HepG2 (cell line): ENCODE data around the gene MYOF. TPM values are rescaled to one million over a fixed set of nuclear protein-coding genes. Genes with fewer than 3 reads are reported as not detected.

Experiments
- ATAC-seq: fragments of 200-7000 bp; cut with Tn5 transposase; 3 replicates; pipeline ENCODE4 v1.9.1; 2020; ENCODE audit warnings: mild to moderate bottlenecking, moderate library complexity
- BruUV-seq: library from RNA; stranded (reverse); fragments of 400-500 nt; replicated peaks from 2 replicates; lab custom pipeline; 2021; lab: Mats Ljungman, UMichigan
- CTCF ChIA-PET: fragments of 300-600 bp; formaldehyde crosslinking; extraction: SDS; loops from one replicate; lab custom pipeline; 2021; ENCODE audit warnings: low total read pairs, inconsistent platforms, low intra/inter-chr PET ratio; lab: Yijun Ruan, JAX
- POLR2A ChIA-PET: fragments of 350-600 bp; sonication (Branson Sonifier 250); formaldehyde crosslinking; loops from one replicate; lab custom pipeline; 2020; ENCODE audit warnings: antibody characterized with exemption, inconsistent platforms; lab: Yijun Ruan, JAX
- DNase-seq: peaks from one replicate; pipeline ENCODE4 v3.0.0-alpha.2; 2015; ENCODE audit warnings: low spot score
- FAIRE-seq: peaks from 3 replicates; lab custom pipeline; 2011; peaks lifted over from hg19 to GRCh38; lab: Jason Lieb, UNC
- H2AFZ ChIP-seq: one replicate; pipeline ENCODE4 v1.6.1; 2011; ENCODE audit warnings: low read length, inconsistent platforms
- H3K27ac ChIP-seq: fragments of 300-600 bp; 3 replicates; pipeline ENCODE4 v1.8.0; 2011; ENCODE audit warnings: mixed run types, mild to moderate bottlenecking, mixed read lengths, low read length, inconsistent platforms; ENCODE audit not compliant: insufficient read depth; ENCODE audit errors: extremely low read length
- H3K27me3 ChIP-seq, 2 experiments: fragments of 200-600 bp in 1 of 2; 2 replicates in 1 of 2; 3 replicates in 1 of 2; pipeline versions ENCODE4 v1.6.0 to v1.8.0; 2011; ENCODE audit warnings: low read length in 2 of 2, mild to moderate bottlenecking in 2 of 2, moderate library complexity in 2 of 2, inconsistent platforms in 1 of 2; ENCODE audit not compliant: insufficient read depth in 2 of 2, control insufficient read depth in 1 of 2
- H3K36me3 ChIP-seq, 2 experiments: fragments of 200-600 bp in 1 of 2; replicated peaks in 1 of 2; 2 replicates in 1 of 2; 3 replicates in 1 of 2; pipeline versions ENCODE4 v1.5.1 to v1.8.0; 2011; ENCODE audit warnings: low read length in 2 of 2, inconsistent platforms in 1 of 2; ENCODE audit not compliant: insufficient read depth in 2 of 2, control insufficient read depth in 1 of 2
- H3K4me1 ChIP-seq: 2 replicates; pipeline ENCODE4 v1.5.1; 2012; ENCODE audit warnings: low read length, inconsistent platforms; ENCODE audit not compliant: insufficient read depth
- H3K4me2 ChIP-seq: 2 replicates; pipeline ENCODE4 v1.6.0; 2011; ENCODE audit warnings: low read depth, low read length, inconsistent platforms
- H3K4me3 ChIP-seq, 3 experiments: fragments of 200-600 bp in 1 of 3; sonication (generic), shearing (Covaris generic) in 1 of 3; replicated peaks in 1 of 3; 2 replicates each; pipeline ENCODE4 v1.5.1; 2011 to 2016; ENCODE audit warnings: low read length in 3 of 3, inconsistent platforms in 2 of 3, low read depth in 2 of 3, mild to moderate bottlenecking in 2 of 3, control low read depth in 1 of 3, mixed read lengths in 1 of 3; ENCODE audit not compliant: insufficient read depth in 1 of 3
- H3K79me2 ChIP-seq: one replicate; pipeline ENCODE4 v1.6.1; 2011; ENCODE audit warnings: low read length, inconsistent platforms; ENCODE audit not compliant: insufficient read depth
- H3K9ac ChIP-seq: 2 replicates; pipeline ENCODE4 v1.6.0; 2011; ENCODE audit warnings: mild to moderate bottlenecking, low read depth, low read length, inconsistent platforms; ENCODE audit not compliant: insufficient read depth
- H3K9me3 ChIP-seq: 2 replicates; pipeline ENCODE4 v1.5.1; 2012; ENCODE audit warnings: mild to moderate bottlenecking, low read length
- H4K20me1 ChIP-seq: 2 replicates; pipeline ENCODE4 v1.6.0; 2011; ENCODE audit warnings: inconsistent platforms, mild to moderate bottlenecking, low read length, moderate library complexity; ENCODE audit not compliant: insufficient read depth
- DMAP1 ChIP-seq: IDR thresholded peaks from 2 replicates; pipeline ENCODE4 v1.6.1; 2016
- GFI1 ChIP-seq: sonication (generic); formaldehyde crosslinking; IDR thresholded peaks from 2 replicates; pipeline ENCODE4 v1.5.0; 2020; ENCODE audit warnings: missing genetic modification reagents, mild to moderate bottlenecking, borderline replicate concordance
- NFATC3 ChIP-seq: sonication (generic); formaldehyde crosslinking; IDR thresholded peaks from 2 replicates; pipeline ENCODE4 v1.5.1; 2020; ENCODE audit warnings: mild to moderate bottlenecking, missing genetic modification reagents
- NR3C1 ChIP-seq: sonication (generic); formaldehyde crosslinking; IDR thresholded peaks from 2 replicates; pipeline ENCODE4 v1.4.0; 2020; ENCODE audit warnings: missing genetic modification reagents
- SRSF1 ChIP-seq: fragments of 200-400 bp; formaldehyde crosslinking; optimal IDR thresholded peaks from 2 replicates; pipeline ENCODE3; 2017; ENCODE audit warnings: mild to moderate bottlenecking, low read depth, low read length, moderate library complexity
- TOE1 ChIP-seq: sonication (generic); formaldehyde crosslinking; IDR thresholded peaks from 2 replicates; pipeline ENCODE4 v1.4.0; 2020; ENCODE audit warnings: mild to moderate bottlenecking, missing genetic modification reagents
- ZFAT ChIP-seq: sonication (generic); formaldehyde crosslinking; conservative IDR thresholded peaks from 2 replicates; pipeline ENCODE4 v1.8.1; 2023; ENCODE audit warnings: missing genetic modification reagents, inconsistent platforms
- ZNF33A ChIP-seq: sonication (generic); formaldehyde crosslinking; IDR thresholded peaks from 2 replicates; pipeline ENCODE4 v1.5.1; 2020; ENCODE audit warnings: missing genetic modification reagents, mild to moderate bottlenecking, moderate library complexity, borderline replicate concordance
- ZNF776 ChIP-seq: sonication (generic); formaldehyde crosslinking; IDR thresholded peaks from 2 replicates; pipeline ENCODE4 v1.4.0; 2020; ENCODE audit warnings: mild to moderate bottlenecking, missing genetic modification reagents
- ZNF777 ChIP-seq: sonication (generic); formaldehyde crosslinking; IDR thresholded peaks from 2 replicates; pipeline ENCODE4 v1.4.0; 2020; ENCODE audit warnings: missing genetic modification reagents
- ZNF850 ChIP-seq: sonication (generic); formaldehyde crosslinking; conservative IDR thresholded peaks from 2 replicates; pipeline ENCODE4 v1.9.0; 2021; ENCODE audit warnings: mild to moderate bottlenecking, missing genetic modification reagents
- WGBS: methylation state at CpG from one replicate; pipeline ENCODE4 v1.1.6; 2017; ENCODE audit warnings: low lambda C conversion rate; 5-methylcytosine and 5-hydroxymethylcytosine counted together
- in situ Hi-C: cut with HindIII; loops from 2 replicates; pipeline ENCODE4 v1.10.0; 2017; ENCODE audit warnings: low pct_unique_long_range_greater_than_20kb; ENCODE audit not compliant: extremely low pct_ligation_motif_present
- intact Hi-C: fragments of 100-400 bp; cut with micrococcal nuclease; formaldehyde crosslinking; loops from one replicate; pipeline ENCODE4 v1.10.0; 2022; ENCODE audit not compliant: unreplicated experiment
- polyA plus RNA-seq, 8 experiments: library from polyadenylated mRNA; depleted of rRNA in 3 of 8; stranded (reverse) in 7 of 8; unstranded in 1 of 8; fragments of >200 nt; fragmentation: Illumina TruSeq in 4 of 8; extraction: Trizol in 4 of 8; gene quantifications; 2 replicates each; pipeline versions ENCODE4 v1.2.1 to v1.2.3, GENCODE V29; 2011 to 2016; ENCODE audit warnings: low read depth in 4 of 8, missing spikeins in 1 of 8, mixed read lengths in 1 of 8; ENCODE audit not compliant: insufficient read depth in 1 of 8
- total RNA-seq, 5 experiments: library from RNA; depleted of rRNA; stranded (reverse); fragments of >200 nt; fragmentation: Illumina TruSeq; extraction: Trizol; gene quantifications; 2 replicates each; pipeline ENCODE4 v1.2.3, GENCODE V29; 2016; ENCODE audit warnings: low read depth in 1 of 5
- TF ChIP-seq, protein P1 (sequence below): sonication (generic); formaldehyde crosslinking; conservative IDR thresholded peaks from 2 replicates; pipeline ENCODE4 v1.4.0; 2020; ENCODE audit warnings: mild to moderate bottlenecking, missing genetic modification reagents, moderate library complexity
- TF ChIP-seq, protein P2 (sequence below): sonication (generic); formaldehyde crosslinking; IDR thresholded peaks from 2 replicates; pipeline ENCODE4 v1.4.0; 2020; ENCODE audit warnings: missing genetic modification reagents
- TF ChIP-seq, protein P3 (sequence below): sonication (generic); formaldehyde crosslinking; IDR thresholded peaks from 2 replicates; pipeline ENCODE4; 2020; ENCODE audit warnings: missing genetic modification reagents, mild to moderate bottlenecking, borderline replicate concordance
- TF ChIP-seq, protein P4 (sequence below): sonication (generic); formaldehyde crosslinking; IDR thresholded peaks from 2 replicates; pipeline ENCODE4 v1.9.0; 2021; ENCODE audit warnings: missing genetic modification reagents, mild to moderate bottlenecking, borderline replicate concordance

MYOF gene
- total and polyA plus RNA-seq, 2 of the 13 experiments (the other 11 are each of a cell fraction or from before 2014, with no cell fraction given) = 0.18 to 0.42 TPM

DNA sequence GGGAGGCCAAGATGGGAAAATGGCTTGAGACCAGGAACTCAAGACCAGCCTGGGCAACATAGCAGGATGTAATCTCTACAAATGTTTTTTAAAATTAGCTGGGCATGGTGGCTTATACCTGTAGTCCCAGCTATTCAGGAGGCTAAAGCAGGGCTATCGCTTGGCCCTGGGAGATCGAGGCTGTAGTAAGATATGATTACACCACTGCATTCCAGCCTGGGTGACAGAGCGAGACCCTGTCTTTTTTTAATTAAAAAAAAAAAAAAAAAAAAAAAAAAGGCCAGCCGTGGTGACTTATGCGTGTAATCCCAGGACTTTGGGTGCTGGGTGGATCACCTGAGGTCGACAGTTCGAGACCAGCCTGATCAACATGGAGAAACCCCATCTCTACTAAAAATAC is 27.4 kb downstream of the MYOF start (continued):
- TF ChIP-seq, protein P1, sequence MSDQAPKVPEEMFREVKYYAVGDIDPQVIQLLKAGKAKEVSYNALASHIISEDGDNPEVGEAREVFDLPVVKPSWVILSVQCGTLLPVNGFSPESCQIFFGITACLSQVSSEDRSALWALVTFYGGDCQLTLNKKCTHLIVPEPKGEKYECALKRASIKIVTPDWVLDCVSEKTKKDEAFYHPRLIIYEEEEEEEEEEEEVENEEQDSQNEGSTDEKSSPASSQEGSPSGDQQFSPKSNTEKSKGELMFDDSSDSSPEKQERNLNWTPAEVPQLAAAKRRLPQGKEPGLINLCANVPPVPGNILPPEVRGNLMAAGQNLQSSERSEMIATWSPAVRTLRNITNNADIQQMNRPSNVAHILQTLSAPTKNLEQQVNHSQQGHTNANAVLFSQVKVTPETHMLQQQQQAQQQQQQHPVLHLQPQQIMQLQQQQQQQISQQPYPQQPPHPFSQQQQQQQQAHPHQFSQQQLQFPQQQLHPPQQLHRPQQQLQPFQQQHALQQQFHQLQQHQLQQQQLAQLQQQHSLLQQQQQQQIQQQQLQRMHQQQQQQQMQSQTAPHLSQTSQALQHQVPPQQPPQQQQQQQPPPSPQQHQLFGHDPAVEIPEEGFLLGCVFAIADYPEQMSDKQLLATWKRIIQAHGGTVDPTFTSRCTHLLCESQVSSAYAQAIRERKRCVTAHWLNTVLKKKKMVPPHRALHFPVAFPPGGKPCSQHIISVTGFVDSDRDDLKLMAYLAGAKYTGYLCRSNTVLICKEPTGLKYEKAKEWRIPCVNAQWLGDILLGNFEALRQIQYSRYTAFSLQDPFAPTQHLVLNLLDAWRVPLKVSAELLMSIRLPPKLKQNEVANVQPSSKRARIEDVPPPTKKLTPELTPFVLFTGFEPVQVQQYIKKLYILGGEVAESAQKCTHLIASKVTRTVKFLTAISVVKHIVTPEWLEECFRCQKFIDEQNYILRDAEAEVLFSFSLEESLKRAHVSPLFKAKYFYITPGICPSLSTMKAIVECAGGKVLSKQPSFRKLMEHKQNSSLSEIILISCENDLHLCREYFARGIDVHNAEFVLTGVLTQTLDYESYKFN = no peak
- TF ChIP-seq, protein P2, sequence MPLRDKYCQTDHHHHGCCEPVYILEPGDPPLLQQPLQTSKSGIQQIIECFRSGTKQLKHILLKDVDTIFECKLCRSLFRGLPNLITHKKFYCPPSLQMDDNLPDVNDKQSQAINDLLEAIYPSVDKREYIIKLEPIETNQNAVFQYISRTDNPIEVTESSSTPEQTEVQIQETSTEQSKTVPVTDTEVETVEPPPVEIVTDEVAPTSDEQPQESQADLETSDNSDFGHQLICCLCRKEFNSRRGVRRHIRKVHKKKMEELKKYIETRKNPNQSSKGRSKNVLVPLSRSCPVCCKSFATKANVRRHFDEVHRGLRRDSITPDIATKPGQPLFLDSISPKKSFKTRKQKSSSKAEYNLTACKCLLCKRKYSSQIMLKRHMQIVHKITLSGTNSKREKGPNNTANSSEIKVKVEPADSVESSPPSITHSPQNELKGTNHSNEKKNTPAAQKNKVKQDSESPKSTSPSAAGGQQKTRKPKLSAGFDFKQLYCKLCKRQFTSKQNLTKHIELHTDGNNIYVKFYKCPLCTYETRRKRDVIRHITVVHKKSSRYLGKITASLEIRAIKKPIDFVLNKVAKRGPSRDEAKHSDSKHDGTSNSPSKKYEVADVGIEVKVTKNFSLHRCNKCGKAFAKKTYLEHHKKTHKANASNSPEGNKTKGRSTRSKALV (CRISPR knock-in tag) = no peak
- TF ChIP-seq NR3C1 (CRISPR knock-in tag) (no peak), TOE1 (CRISPR knock-in tag) (no peak), NFATC3 (CRISPR knock-in tag) (no peak)

DNA sequence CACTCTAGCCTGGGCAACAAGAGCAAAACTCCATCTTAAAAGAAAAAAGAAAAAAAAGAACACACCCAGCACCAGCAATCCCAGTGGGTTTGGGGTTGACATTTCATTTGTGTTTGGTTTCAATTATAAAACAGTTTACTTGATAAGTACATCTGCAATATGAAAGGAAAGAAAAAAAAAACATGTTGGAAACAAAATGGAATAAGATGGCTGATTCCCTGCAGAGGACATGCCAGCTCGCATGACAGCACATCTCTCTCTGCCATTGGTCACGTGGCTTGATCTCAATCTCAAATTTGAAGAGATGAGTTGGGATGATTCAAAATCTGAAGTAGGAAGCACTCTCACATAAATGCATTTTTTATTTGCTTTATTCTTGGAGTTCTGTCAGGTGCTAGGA is 28.0 kb downstream of the MYOF start:
- Histone ChIP-seq H3K4me2 (no peak overlapping the region), H3K79me2 (no peaks in the 10 kb centered on the region), H2AFZ (no peak overlapping the region), H3K27me3 (no peaks in the 10 kb centered on the region), H3K27ac (no peak overlapping the region), H3K4me1 (peaks cover 9% of the 10 kb centered on the region), H3K9me3 (no peaks in the 10 kb centered on the region), H4K20me1 (no peaks in the 10 kb centered on the region), H3K36me3 (no peaks in the 10 kb centered on the region), H3K9ac (no peak overlapping the region), H3K4me3 (no peak overlapping the region)
- FAIRE-seq (no peak), DNase-seq (no peak), ATAC-seq (no peak)
- CTCF ChIA-PET = no interaction called here
- POLR2A ChIA-PET = no interaction called here
- in situ Hi-C loops = no loop called here
- WGBS = 90% methylated on average over 2 of the region's 2 CpGs
- intact Hi-C loops = no loop called here
- BruUV-seq = no TSS peak
- TF ChIP-seq ZNF33A (no peak), ZFAT (CRISPR knock-in tag) (no peak), ZNF850 (CRISPR knock-in tag) (no peak), ZNF777 (CRISPR knock-in tag) (no peak), GFI1 (CRISPR knock-in tag) (no peak), ZNF776 (CRISPR knock-in tag) (no peak), SRSF1 (no peak), DMAP1 (CRISPR knock-in tag) (no peak)
- TF ChIP-seq, protein P3, sequence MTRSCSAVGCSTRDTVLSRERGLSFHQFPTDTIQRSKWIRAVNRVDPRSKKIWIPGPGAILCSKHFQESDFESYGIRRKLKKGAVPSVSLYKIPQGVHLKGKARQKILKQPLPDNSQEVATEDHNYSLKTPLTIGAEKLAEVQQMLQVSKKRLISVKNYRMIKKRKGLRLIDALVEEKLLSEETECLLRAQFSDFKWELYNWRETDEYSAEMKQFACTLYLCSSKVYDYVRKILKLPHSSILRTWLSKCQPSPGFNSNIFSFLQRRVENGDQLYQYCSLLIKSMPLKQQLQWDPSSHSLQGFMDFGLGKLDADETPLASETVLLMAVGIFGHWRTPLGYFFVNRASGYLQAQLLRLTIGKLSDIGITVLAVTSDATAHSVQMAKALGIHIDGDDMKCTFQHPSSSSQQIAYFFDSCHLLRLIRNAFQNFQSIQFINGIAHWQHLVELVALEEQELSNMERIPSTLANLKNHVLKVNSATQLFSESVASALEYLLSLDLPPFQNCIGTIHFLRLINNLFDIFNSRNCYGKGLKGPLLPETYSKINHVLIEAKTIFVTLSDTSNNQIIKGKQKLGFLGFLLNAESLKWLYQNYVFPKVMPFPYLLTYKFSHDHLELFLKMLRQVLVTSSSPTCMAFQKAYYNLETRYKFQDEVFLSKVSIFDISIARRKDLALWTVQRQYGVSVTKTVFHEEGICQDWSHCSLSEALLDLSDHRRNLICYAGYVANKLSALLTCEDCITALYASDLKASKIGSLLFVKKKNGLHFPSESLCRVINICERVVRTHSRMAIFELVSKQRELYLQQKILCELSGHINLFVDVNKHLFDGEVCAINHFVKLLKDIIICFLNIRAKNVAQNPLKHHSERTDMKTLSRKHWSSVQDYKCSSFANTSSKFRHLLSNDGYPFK (CRISPR knock-in tag) = no peak
- TF ChIP-seq, protein P4, sequence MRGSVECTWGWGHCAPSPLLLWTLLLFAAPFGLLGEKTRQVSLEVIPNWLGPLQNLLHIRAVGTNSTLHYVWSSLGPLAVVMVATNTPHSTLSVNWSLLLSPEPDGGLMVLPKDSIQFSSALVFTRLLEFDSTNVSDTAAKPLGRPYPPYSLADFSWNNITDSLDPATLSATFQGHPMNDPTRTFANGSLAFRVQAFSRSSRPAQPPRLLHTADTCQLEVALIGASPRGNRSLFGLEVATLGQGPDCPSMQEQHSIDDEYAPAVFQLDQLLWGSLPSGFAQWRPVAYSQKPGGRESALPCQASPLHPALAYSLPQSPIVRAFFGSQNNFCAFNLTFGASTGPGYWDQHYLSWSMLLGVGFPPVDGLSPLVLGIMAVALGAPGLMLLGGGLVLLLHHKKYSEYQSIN (CRISPR knock-in tag) = no peak
